Fibroblast of skin of left biceps (primary cell): Measurements from ENCODE around the gene ATP6V0E2.

ENCODE experiments used
- DNase-seq, 2 experiments: peaks; one replicate each; pipeline ENCODE4 v3.0.0-alpha.2; 2013; ENCODE audit warnings: low read depth in 2 of 2

The ATP6V0E2 gene

DNA sequence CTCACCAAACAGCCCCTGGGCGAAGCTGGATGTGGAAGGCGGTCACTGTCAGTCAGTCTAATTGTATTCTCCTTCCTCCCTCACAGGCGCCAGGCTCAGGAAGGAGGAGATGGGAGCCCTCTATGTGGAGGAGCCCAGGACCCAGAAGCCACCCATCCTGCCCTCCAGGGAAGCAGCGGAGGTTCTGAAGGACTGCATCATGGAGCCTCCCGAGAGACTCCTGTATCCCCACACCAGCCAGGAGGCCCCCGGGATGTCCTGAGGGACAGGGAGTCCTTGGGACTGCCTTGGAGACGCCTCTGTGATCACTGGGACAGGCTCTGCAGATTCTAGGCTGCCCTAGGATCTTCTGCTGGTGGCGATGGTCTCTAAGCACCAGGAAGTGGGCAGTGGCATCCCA is 9.7 kb upstream of the ATP6V0E2 start:
- no peak for DNase-seq

DNA sequence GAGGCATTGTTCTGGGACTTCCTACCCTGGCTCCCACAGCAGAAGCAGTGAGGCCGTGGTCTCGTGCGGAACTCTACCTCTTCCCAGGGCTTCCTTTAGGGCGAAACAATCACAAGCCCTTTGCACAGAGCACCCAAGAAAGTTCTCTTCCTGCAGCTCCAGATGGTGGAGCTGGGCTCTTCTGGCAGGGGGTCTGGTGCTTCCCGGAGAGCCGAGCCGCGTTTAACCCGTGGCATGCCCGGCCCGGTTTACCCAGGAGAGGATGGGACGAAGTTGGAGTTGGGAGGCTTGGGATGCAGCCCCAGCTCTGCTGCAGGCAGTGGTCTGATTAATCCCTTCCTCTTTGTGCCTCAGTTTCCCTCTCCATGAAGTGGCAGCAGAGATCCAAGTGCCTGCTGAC is 9.0 kb upstream of the ATP6V0E2 start:
- DNase-seq: no peak

GRCh38 chr7:149865437-149865836 is 8.3 kb upstream of the ATP6V0E2 start:
- DNase-seq: no peak

DNA sequence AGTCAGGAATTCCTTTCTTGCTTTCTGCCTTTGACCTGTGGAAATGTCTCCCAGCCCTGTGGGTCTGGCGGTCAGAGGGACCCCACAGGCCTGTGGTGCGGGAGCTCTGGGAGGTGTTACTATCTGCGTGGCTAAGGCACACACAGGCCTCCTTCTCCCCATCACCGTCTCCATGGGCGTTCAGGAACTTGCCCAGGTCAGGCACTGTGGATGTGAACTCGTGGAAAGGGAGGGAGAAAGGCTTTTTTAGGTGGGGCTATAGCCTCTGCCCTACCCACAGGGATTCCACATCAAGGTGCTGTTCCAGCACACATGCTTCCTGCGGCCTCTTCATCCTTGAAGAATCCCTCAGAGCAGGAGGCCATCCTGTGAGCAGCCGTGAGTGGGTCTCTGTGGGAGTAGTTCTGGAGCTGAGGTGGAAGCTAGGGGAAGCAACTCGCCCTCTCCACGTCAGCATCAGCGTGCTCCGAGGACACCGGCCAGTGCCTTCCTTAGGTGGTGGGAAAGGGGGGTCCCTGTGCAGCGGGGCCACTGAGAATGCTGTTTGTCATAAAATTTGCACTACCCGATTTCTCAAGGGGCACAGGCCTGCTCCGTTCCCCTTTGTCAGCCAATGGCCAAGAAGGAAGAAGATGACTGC is 7.5 kb upstream of the ATP6V0E2 start:
- DNase-seq: no peak

GRCh38 chr7:149866779-149867447 is 6.9 kb upstream of the ATP6V0E2 start:
- peak; percentile 24 to 29 for DNase-seq

- no peak for DNase-seq
Observed at GRCh38 chr7:149867762-149868622, 5.8 kb upstream of the ATP6V0E2 start.

GRCh38 chr7:149868623-149869290 is 5.0 kb upstream of the ATP6V0E2 start:
- no peak for DNase-seq

DNA sequence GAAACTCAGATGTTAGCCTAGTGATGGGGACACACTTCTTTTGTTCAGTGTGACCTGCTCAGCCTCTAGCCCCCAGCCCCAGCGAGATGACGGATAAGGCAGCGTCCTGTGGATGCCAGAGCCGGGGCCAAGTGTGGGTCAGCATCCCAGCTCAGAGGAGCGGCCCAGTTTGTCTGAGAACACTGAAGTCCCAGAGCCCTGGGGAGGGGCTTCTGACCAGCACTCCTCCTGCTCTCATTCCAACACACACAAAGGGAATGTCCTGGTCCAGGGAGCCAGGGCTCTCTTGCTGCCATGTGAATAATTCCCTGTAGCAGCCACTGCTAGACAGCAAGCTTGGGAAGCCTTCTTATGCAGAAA is 4.5 kb upstream of the ATP6V0E2 start:
- DNase-seq: no peak

GRCh38 chr7:149869867-149870266 is 3.9 kb upstream of the ATP6V0E2 start:
- no peak for DNase-seq

DNA sequence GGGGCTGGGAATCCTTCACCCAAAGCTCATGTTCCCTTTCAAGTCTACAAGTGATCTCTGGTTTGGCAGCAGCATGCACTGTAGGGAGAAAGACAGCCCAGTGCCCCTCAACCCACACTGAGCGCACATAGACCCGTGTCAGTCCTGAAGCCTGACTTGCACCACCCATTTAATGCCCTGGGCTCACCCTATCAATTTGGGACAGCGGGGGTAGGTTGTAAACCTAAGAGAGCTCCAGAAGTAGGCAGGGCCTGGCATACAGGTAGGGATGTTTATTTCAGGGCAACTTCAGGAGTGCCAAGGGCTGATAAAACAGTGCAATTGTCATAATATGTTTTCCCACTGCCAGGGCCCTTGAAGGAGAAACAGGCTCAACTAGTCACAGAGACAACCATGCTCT is 3.5 kb upstream of the ATP6V0E2 start:
- no peak for DNase-seq

- no peak for DNase-seq
Observed at GRCh38 chr7:149870701-149871483, 2.9 kb upstream of the ATP6V0E2 start.

GRCh38 chr7:149871576-149871975 is 2.2 kb upstream of the ATP6V0E2 start:
- no peak for DNase-seq

- DNase-seq: peak; percentile 31 to 33
Observed at GRCh38 chr7:149872419-149873073, 1.2 kb upstream of the ATP6V0E2 start.

DNA sequence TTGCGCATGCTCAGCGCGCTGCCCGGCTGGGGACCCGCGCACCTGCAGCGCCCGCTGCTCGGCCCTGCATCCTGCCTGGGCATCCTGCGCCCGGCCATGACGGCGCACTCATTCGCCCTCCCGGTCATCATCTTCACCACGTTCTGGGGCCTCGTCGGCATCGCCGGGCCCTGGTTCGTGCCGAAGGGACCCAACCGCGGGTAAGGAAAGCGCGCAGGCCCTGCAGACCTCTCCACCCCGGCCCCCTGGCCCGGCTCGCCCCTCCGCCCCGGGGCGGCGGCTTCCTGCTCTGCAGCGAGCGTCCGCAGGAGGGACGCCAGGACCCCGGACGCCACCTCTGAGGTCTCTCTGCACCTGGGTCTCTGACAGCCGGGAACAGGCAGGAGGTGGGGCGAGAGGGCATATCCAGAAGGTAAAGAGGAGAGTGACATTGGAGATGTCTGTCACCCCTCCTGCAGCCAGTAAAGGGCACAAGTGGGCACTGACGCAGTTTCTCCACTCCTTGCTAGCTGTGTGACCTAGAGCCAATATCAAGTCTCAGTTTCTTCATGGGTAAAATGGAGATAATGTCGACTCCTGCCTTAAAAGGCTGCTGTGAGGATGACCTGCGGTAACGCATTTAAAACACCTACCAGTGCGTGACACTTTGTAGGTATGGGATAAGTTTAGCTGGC is 338 bp downstream of the ATP6V0E2 start:
- DNase-seq: no peak

GRCh38 chr7:149874644-149875028 is 867 bp downstream of the ATP6V0E2 start:
- no peak for DNase-seq

GRCh38 chr7:149875396-149875795 is 1.6 kb downstream of the ATP6V0E2 start:
- no peak for DNase-seq

- no peak for DNase-seq
Observed at GRCh38 chr7:149877890-149878522, 4.2 kb downstream of the ATP6V0E2 start.

GRCh38 chr7:149878523-149878921 is 4.8 kb downstream of the ATP6V0E2 start:
- no peak for DNase-seq

DNA sequence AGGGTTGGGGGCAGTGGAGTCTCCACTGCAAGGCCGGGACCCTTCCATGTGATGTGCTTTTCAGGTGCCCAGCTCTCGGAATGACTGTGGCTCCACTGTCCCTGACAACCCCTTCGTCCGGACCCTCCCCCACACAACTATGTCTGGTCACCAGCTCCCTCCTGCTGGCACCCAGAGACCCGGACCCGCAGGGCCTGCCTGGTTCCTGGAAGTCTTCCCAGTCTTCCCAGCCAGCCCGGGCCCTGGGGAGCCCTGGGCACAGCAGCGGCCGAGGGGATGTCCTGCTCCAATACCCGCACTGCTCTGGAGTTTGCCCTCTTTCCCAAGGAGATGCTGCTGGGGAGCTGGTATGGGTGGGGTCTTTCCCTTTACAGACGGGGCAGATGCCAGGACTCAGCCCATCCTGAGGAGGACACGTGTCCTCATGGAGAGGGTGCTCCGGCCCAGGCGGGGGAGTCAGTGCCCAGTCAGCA is 5.5 kb downstream of the ATP6V0E2 start:
- no peak for DNase-seq
